BLaER1 (cell line): ENCODE data around the gene CDK1.

ENCODE experiments used
- H3K27ac ChIP-seq: shearing (Covaris generic); formaldehyde crosslinking; 2 replicates; pipeline ENCODE4 v1.8.1; 2022
- H3K27me3 ChIP-seq: shearing (Covaris generic); formaldehyde crosslinking; 2 replicates; pipeline ENCODE4 v1.8.1; 2022
- H3K36me3 ChIP-seq: shearing (Covaris generic); formaldehyde crosslinking; 2 replicates; pipeline ENCODE4 v1.8.1; 2022
- H3K4me1 ChIP-seq: shearing (Covaris generic); formaldehyde crosslinking; 2 replicates; pipeline ENCODE4 v1.8.1; 2022
- H3K4me2 ChIP-seq: shearing (Covaris generic); formaldehyde crosslinking; 2 replicates; pipeline ENCODE4 v1.8.1; 2022
- H3K4me3 ChIP-seq: shearing (Covaris generic); formaldehyde crosslinking; 2 replicates; pipeline ENCODE4 v1.8.1; 2022
- H3K9ac ChIP-seq: shearing (Covaris generic); formaldehyde crosslinking; 2 replicates; pipeline ENCODE4 v1.8.1; 2022
- H3K9me3 ChIP-seq: shearing (Covaris generic); formaldehyde crosslinking; 2 replicates; pipeline ENCODE4 v1.8.1; 2022
- H4K20me1 ChIP-seq: shearing (Covaris generic); formaldehyde crosslinking; 2 replicates; pipeline ENCODE4 v1.8.1; 2022
- Cebpa-rat ChIP-seq: shearing (Covaris generic); IDR thresholded peaks from 2 replicates; pipeline ENCODE4 v1.8.1; 2022

The CDK1 gene

DNA sequence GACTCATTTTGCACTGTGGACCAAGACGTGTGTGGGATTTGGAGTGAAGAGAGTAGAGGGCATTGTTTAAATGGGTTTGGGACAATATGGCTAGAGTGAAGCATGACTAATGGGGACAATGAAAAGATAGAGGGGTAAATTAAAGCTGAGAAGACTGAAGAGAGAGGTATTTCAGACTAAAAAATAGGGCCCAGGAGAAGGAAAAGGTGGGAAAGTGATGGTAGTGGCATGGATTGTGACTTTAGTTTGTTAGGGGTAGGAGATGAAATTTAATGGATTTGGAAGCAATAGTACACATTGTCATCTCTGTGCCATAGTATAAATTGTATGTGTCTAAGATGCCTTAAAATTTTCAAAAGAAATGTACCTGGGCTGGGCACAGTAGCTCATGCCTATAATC is 18.2 kb downstream of the CDK1 start:
- TF ChIP-seq Cebpa-rat: no peak
- H3K27me3 ChIP-seq: no peaks in the 10 kb centered on the region
- no peaks in the 10 kb centered on the region for H3K9me3 ChIP-seq
- H4K20me1 ChIP-seq: peaks cover 11% of the 10 kb centered on the region; the same call in 1 of the 2 replicates
- H3K27ac ChIP-seq: no peak overlapping the region
- H3K4me2 ChIP-seq: no peak overlapping the region
- H3K36me3 ChIP-seq: peaks cover 72% of the 10 kb centered on the region
- H3K9ac ChIP-seq: no peak overlapping the region
- no peaks in the 10 kb centered on the region for H3K4me1 ChIP-seq
- H3K4me3 ChIP-seq: no peak overlapping the region

DNA sequence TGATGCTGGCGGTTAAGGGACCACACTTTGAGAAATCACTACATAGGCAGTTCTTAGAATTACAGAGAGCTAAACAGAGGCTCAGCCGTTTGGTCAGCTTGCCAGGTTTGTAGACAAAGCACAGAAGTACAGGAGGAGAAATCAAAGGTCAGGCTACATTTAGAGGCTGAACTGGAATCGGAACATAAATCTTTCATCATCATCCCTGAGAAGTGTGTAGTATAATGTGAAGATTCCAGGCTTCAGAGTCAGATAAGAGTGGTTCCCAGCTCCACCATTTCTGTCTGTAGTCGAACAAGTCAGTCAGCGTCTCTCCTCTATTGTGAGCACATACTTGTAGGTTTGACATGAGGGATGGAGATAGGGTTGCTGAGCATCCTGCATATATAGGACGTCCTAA is 18.9 kb downstream of the CDK1 start:
- Histone ChIP-seq H3K9me3 (no peaks in the 10 kb centered on the region), H3K36me3 (peaks cover 65% of the 10 kb centered on the region), H3K27me3 (no peaks in the 10 kb centered on the region), H3K4me3 (no peak overlapping the region), H3K4me1 (no peaks in the 10 kb centered on the region), H4K20me1 (peaks cover 7% of the 10 kb centered on the region; the same call in 1 of the 2 replicates), H3K9ac (no peak overlapping the region), H3K27ac (no peak overlapping the region), H3K4me2 (no peak overlapping the region)
- no peak for TF ChIP-seq Cebpa-rat

DNA sequence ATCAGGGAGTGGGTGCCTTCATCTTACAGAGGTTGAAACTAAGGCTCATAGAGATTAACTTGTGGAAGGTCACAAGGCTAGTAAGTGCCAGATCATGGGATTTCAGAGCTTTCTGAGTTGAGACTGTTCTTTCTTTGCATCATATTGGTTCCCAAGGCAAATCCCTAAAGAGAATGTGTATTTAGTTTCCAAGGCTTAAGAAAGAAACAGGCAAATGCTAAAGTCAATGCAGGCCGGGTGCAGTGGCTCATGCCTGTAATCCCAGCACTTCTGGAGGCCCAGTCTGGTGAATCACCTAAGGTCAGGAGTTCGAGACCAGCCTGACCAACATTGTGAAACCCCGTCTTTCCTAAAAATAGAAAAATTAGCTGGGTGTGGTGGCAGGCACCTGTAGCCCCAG is 19.8 kb downstream of the CDK1 start:
- no peak overlapping the region for H3K4me3 ChIP-seq
- H3K4me1 ChIP-seq: no peaks in the 10 kb centered on the region
- H4K20me1 ChIP-seq: no peaks in the 10 kb centered on the region
- H3K9ac ChIP-seq: no peak overlapping the region
- H3K9me3 ChIP-seq: no peaks in the 10 kb centered on the region
- H3K4me2 ChIP-seq: no peak overlapping the region
- no peaks in the 10 kb centered on the region for H3K27me3 ChIP-seq
- no peak overlapping the region for H3K27ac ChIP-seq
- H3K36me3 ChIP-seq: peaks cover 57% of the 10 kb centered on the region
- no peak for TF ChIP-seq Cebpa-rat

DNA sequence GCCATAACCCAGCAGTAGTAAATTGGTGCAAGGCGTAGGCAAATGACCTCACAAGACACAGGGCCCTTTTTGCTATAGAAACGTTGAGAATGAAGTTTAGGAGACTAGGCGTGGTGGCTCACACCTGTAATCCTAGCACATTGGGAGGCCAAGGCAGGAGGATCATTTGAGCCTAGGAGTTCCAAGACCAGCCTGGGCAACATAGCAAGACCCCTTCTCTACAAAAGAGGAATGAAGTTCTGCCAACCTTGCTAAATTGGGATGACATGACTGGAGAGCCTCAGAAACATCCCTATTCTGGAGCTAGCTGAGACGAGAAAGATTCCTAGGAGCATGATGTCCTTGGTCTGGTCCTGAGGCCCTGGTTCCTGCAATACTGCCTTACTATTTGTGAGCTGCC is 20.6 kb downstream of the CDK1 start:
- no peak overlapping the region for H3K9ac ChIP-seq
- peaks cover 57% of the 10 kb centered on the region for H3K36me3 ChIP-seq
- H3K4me2 ChIP-seq: no peak overlapping the region
- H4K20me1 ChIP-seq: no peaks in the 10 kb centered on the region
- no peaks in the 10 kb centered on the region for H3K4me1 ChIP-seq
- H3K27ac ChIP-seq: no peak overlapping the region
- TF ChIP-seq Cebpa-rat: no peak
- no peak overlapping the region for H3K4me3 ChIP-seq
- no peaks in the 10 kb centered on the region for H3K27me3 ChIP-seq
- H3K9me3 ChIP-seq: no peaks in the 10 kb centered on the region

DNA sequence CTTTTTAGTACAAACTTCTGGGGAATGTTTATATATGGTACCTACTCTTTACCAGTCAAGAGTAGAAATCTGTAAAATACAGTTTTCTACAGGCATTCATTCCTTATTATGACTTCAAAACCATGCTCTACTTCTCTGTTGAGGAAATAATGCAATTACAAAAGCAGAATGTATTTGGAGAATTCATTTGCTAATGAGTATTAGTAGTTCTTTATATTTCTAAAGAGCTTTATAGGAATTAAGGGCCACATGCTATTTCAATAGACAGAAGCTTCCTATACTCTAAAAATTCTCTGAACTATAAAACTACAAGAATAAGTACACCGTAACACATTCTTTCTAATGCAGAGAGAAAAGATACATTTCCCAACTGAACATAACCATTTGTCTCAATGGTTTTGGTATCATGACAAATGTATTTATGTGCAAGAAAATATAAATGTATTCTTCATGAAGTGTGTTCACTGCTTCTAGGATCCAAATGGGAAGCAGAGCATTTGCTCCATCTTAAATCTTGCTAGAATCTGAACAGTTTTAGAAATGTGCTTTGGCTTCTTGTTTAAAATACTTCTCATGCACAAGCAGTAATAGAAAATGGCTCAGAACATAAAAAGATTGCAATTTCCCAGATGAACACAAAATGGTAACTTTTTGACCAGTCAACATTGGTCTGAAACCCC is 21.8 kb downstream of the CDK1 start:
- Histone ChIP-seq H3K4me1 (no peaks in the 10 kb centered on the region), H3K27ac (no peak overlapping the region), H3K9me3 (no peaks in the 10 kb centered on the region), H3K36me3 (peaks cover 48% of the 10 kb centered on the region), H3K9ac (no peak overlapping the region), H3K27me3 (no peaks in the 10 kb centered on the region), H3K4me2 (no peak overlapping the region), H3K4me3 (no peak overlapping the region), H4K20me1 (no peaks in the 10 kb centered on the region)
- no peak for TF ChIP-seq Cebpa-rat

DNA sequence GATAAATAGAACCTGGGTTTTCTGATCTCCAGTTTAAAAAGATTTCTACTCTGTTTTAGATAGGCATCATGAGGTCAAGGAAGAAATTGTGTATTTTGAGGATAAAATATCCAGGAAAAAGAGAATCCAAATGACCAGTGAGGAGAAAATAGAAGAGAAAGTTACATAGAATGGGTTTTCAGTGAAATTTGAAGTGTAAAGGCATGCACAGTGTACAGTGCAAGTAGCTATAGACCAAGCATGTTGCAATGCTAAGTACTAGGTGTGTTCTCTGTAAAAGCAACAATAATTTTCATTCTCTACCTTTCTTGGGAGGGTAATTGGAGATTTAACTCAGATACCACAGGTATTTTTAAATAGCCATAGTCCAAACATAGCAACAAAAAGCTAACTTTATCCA is 22.6 kb downstream of the CDK1 start:
- Histone ChIP-seq H3K27ac (no peak overlapping the region), H3K9ac (no peak overlapping the region), H4K20me1 (no peaks in the 10 kb centered on the region), H3K4me1 (no peaks in the 10 kb centered on the region), H3K27me3 (no peaks in the 10 kb centered on the region), H3K4me2 (no peak overlapping the region), H3K9me3 (no peaks in the 10 kb centered on the region), H3K4me3 (no peak overlapping the region), H3K36me3 (peaks cover 44% of the 10 kb centered on the region)
- TF ChIP-seq Cebpa-rat: no peak

DNA sequence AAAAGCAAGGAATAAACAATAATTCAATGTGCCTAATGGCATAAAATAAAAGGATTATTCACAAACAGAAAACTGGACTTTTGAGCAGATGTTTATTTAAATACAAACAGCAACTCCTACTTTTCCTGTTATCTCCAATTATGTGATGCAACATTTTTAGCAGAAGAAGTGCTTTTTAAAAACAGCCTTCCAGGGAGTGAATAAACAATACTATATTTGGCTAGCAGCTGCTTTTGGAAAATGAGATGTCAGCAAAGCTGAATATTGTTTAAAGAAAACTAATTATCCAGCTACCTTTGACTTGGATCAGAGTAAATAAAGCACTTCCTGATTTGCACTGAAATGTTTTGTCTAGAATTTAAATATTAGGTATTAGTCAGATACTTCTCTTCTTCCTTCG is 23.2 kb downstream of the CDK1 start:
- no peak for TF ChIP-seq Cebpa-rat
- no peaks in the 10 kb centered on the region for H3K4me1 ChIP-seq
- no peaks in the 10 kb centered on the region for H4K20me1 ChIP-seq
- no peak overlapping the region for H3K9ac ChIP-seq
- H3K27me3 ChIP-seq: no peaks in the 10 kb centered on the region
- no peak overlapping the region for H3K4me3 ChIP-seq
- no peak overlapping the region for H3K4me2 ChIP-seq
- H3K36me3 ChIP-seq: peaks cover 38% of the 10 kb centered on the region
- no peak overlapping the region for H3K27ac ChIP-seq
- no peaks in the 10 kb centered on the region for H3K9me3 ChIP-seq

DNA sequence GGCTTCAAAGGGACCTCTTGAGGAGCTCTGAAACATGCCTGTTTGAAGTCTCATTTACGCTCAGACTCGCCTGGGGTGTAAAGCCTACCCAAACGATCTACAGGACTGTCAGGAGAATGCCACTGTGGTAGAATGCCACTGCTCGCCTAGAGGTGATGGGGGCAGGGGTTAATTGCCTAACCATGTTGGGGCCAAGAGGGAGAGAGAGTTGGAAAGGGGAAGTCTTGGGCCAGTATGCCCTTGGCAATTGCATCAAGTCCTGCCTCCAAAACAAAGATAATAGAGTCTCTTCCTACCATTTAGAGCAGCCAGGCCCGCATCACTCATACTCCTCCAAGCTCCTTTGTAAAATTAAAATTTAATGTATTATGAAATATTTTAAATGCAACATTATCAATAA is 25.2 kb downstream of the CDK1 start:
- no peak for TF ChIP-seq Cebpa-rat
- no peaks in the 10 kb centered on the region for H3K9me3 ChIP-seq
- no peak overlapping the region for H3K9ac ChIP-seq
- no peak overlapping the region for H3K4me3 ChIP-seq
- no peak overlapping the region for H3K27ac ChIP-seq
- H3K4me1 ChIP-seq: no peaks in the 10 kb centered on the region
- peaks cover 19% of the 10 kb centered on the region for H3K36me3 ChIP-seq
- no peaks in the 10 kb centered on the region for H3K27me3 ChIP-seq
- no peak overlapping the region for H3K4me2 ChIP-seq
- no peaks in the 10 kb centered on the region for H4K20me1 ChIP-seq

DNA sequence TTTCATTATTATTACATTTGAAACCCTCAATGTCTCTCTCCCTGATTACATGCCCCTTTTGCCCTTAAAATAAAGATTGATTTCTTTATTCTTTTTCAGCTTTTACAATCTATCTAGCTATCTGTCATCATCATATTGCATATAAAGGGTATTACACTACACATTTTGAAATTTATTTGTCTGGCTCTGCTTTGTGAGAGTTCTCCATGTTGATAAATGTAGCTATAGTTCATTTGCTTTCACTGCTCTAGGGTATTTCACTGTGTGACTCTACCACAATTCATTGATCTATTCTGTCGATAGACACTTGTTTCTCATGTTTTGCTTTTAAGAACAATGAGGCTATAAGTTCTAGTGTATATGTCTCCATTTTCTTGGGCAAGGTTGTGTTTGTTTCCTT is 25.6 kb downstream of the CDK1 start:
- Histone ChIP-seq H4K20me1 (no peaks in the 10 kb centered on the region), H3K27me3 (no peaks in the 10 kb centered on the region), H3K4me2 (no peak overlapping the region), H3K4me1 (no peaks in the 10 kb centered on the region), H3K36me3 (peaks cover 15% of the 10 kb centered on the region), H3K27ac (no peak overlapping the region), H3K4me3 (no peak overlapping the region), H3K9ac (no peak overlapping the region), H3K9me3 (no peaks in the 10 kb centered on the region)
- no peak for TF ChIP-seq Cebpa-rat

DNA sequence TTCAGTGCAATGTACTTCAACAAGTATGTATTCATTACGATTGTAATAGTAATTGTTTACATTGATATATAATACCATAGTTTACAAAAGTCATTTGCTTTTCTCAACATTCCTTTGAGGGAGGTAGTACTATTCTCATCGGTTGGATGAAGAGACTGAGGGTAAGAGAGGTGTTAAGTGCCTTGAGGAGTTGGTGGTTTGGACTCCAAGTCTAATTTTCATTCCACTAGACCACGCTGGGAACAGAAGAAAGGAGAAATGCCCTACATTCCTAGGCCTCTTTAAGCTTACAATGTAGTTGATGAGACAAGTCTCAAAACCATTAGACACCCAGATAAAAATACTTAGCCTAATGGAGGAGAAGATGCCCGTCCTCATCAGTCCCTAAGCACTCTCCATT is 28.6 kb downstream of the CDK1 start:
- no peak overlapping the region for H3K4me2 ChIP-seq
- H3K9me3 ChIP-seq: no peaks in the 10 kb centered on the region
- no peaks in the 10 kb centered on the region for H3K4me1 ChIP-seq
- H3K27ac ChIP-seq: no peak overlapping the region
- no peaks in the 10 kb centered on the region for H3K27me3 ChIP-seq
- no peak overlapping the region for H3K4me3 ChIP-seq
- no peaks in the 10 kb centered on the region for H4K20me1 ChIP-seq
- H3K36me3 ChIP-seq: peaks cover 12% of the 10 kb centered on the region; the same call in 1 of the 2 replicates
- TF ChIP-seq Cebpa-rat: no peak
- H3K9ac ChIP-seq: no peak overlapping the region

DNA sequence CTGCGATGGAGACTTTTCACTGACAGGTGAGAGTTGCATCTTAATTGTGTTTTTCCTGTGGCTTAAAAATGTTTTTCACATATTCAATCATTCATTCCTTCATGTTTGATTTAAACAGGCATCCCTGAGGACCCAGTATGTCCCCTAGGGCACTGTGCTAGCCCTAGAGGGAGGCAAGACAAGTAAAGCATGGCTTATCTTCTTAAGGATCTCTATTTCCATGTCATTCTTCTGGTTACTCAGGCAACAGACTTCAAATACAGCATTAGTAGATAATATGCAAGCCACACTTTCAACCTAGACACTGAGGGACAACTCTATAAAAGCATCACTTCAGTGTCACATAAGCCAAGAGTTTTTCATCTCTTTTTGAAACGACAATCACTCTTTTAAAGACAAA is 29.2 kb downstream of the CDK1 start:
- Histone ChIP-seq H3K9ac (no peak overlapping the region), H3K27me3 (no peaks in the 10 kb centered on the region), H4K20me1 (no peaks in the 10 kb centered on the region), H3K9me3 (no peaks in the 10 kb centered on the region), H3K4me3 (no peak overlapping the region), H3K36me3 (peaks cover 12% of the 10 kb centered on the region; the same call in 1 of the 2 replicates), H3K4me2 (no peak overlapping the region), H3K27ac (no peak overlapping the region), H3K4me1 (no peaks in the 10 kb centered on the region)
- no peak for TF ChIP-seq Cebpa-rat
